Measurements from ENCODE around the gene FHIT. TPM values are rescaled to one million over a fixed set of nuclear protein-coding genes. Genes with fewer than 3 reads are reported as not detected.

Gene FHIT
- total and polyA plus RNA-seq, 2 experiments from 2014 or later, result 0.22 to 0.90 TPM

- no peaks in the 10 kb centered on the region for H3K79me2 ChIP-seq (ENCODE audit: insufficient read depth)
- H3K27ac ChIP-seq, result no peak overlapping the region
- in situ Hi-C loops (cut with MboI), result no loop called here
- H4K20me1 ChIP-seq (ENCODE audit: insufficient read depth), result no peaks in the 10 kb centered on the region
- H2AFZ ChIP-seq, result no peak overlapping the region
- H3K4me1 ChIP-seq (ENCODE audit: insufficient read depth), result peaks cover 4% of the 10 kb centered on the region
- no peaks in the 10 kb centered on the region for H3K9me3 ChIP-seq (ENCODE audit: low read depth)
- no peak overlapping the region for H3K4me3 ChIP-seq
- no peak overlapping the region for H3K9ac ChIP-seq
- TF ChIP-seq EZH2 (IDR thresholded peaks at IDR 0.05; ENCODE audit: insufficient read depth, poor library complexity, severe bottlenecking), result no peak
- no peak for TF ChIP-seq EZH2phosphoT487 (IDR thresholded peaks at IDR 0.05; ENCODE audit: insufficient read depth, low read depth)
- WGBS, 2 experiments (ENCODE audit: low coverage in 1 of 2, low lambda C conversion rate in 2 of 2, missing lambda C conversion rate in 2 of 2), result 90 to 92% methylated on average over 11 of the region's 11 CpGs
- no peaks in the 10 kb centered on the region for H3K9me2 ChIP-seq (ENCODE audit: insufficient read depth)
- peaks cover 5% of the 10 kb centered on the region; the same call in 1 of the 2 replicates for H3F3A ChIP-seq (ENCODE audit: insufficient read depth)
- H3K4me2 ChIP-seq (ENCODE audit: unreplicated experiment), result no peak overlapping the region
- no peaks in the 10 kb centered on the region for H3K36me3 ChIP-seq (ENCODE audit: low read depth)
- no peak for DNase-seq
- H3K27me3 ChIP-seq (replicated peaks; ENCODE audit: insufficient read depth), result no peaks in the 10 kb centered on the region
Observed at GRCh38 chr3:59812237-59813147, 1438.8 kb downstream of the FHIT start.

- no peak for TF ChIP-seq EZH2phosphoT487 (IDR thresholded peaks at IDR 0.05; ENCODE audit: insufficient read depth, low read depth)
- no peak for TF ChIP-seq EZH2 (IDR thresholded peaks at IDR 0.05; ENCODE audit: insufficient read depth, poor library complexity, severe bottlenecking)
- no peaks in the 10 kb centered on the region for H3K9me3 ChIP-seq (ENCODE audit: low read depth)
- no peaks in the 10 kb centered on the region for H3K9me2 ChIP-seq (ENCODE audit: insufficient read depth)
- H3F3A ChIP-seq (ENCODE audit: insufficient read depth), result no peaks in the 10 kb centered on the region
- H3K9ac ChIP-seq, result no peak overlapping the region
- H2AFZ ChIP-seq, result no peak overlapping the region
- 50 to 56% methylated on average over 2 of the region's 2 CpGs for WGBS, 2 experiments (ENCODE audit: low coverage in 1 of 2, low lambda C conversion rate in 2 of 2, missing lambda C conversion rate in 2 of 2)
- no peaks in the 10 kb centered on the region for H4K20me1 ChIP-seq (ENCODE audit: insufficient read depth)
- H3K27me3 ChIP-seq (replicated peaks; ENCODE audit: insufficient read depth), result no peaks in the 10 kb centered on the region
- no peaks in the 10 kb centered on the region for H3K36me3 ChIP-seq (ENCODE audit: low read depth)
- DNase-seq, result no peak
- no peak overlapping the region for H3K4me2 ChIP-seq (ENCODE audit: unreplicated experiment)
- H3K27ac ChIP-seq, result no peak overlapping the region
- in situ Hi-C loops (cut with MboI), result no loop called here
- no peak overlapping the region for H3K4me3 ChIP-seq
- H3K4me1 ChIP-seq (ENCODE audit: insufficient read depth), result no peaks in the 10 kb centered on the region
- H3K79me2 ChIP-seq (ENCODE audit: insufficient read depth), result no peaks in the 10 kb centered on the region
Observed at GRCh38 chr3:59811160-59811559, 1440.1 kb downstream of the FHIT start.

GRCh38 chr3:59810606-59811005 is 1440.6 kb downstream of the FHIT start:
- in situ Hi-C loops (cut with MboI), result no loop called here
- TF ChIP-seq EZH2phosphoT487 (IDR thresholded peaks at IDR 0.05; ENCODE audit: insufficient read depth, low read depth) (no peak), EZH2 (IDR thresholded peaks at IDR 0.05; ENCODE audit: insufficient read depth, poor library complexity, severe bottlenecking) (no peak)
- H3K4me3 ChIP-seq, result no peak overlapping the region
- no peaks in the 10 kb centered on the region for H3F3A ChIP-seq (ENCODE audit: insufficient read depth)
- H3K36me3 ChIP-seq (ENCODE audit: low read depth), result no peaks in the 10 kb centered on the region
- H2AFZ ChIP-seq, result no peak overlapping the region
- H4K20me1 ChIP-seq (ENCODE audit: insufficient read depth), result no peaks in the 10 kb centered on the region
- no peaks in the 10 kb centered on the region for H3K4me1 ChIP-seq (ENCODE audit: insufficient read depth)
- H3K79me2 ChIP-seq (ENCODE audit: insufficient read depth), result no peaks in the 10 kb centered on the region
- no peak overlapping the region for H3K9ac ChIP-seq
- no peaks in the 10 kb centered on the region for H3K27me3 ChIP-seq (replicated peaks; ENCODE audit: insufficient read depth)
- no peaks in the 10 kb centered on the region for H3K9me3 ChIP-seq (ENCODE audit: low read depth)
- DNase-seq, result no peak
- 39 to 40% methylated on average over 2 of the region's 2 CpGs for WGBS, 2 experiments (ENCODE audit: low coverage in 1 of 2, low lambda C conversion rate in 2 of 2, missing lambda C conversion rate in 2 of 2)
- no peak overlapping the region for H3K27ac ChIP-seq
- no peaks in the 10 kb centered on the region for H3K9me2 ChIP-seq (ENCODE audit: insufficient read depth)
- H3K4me2 ChIP-seq (ENCODE audit: unreplicated experiment), result no peak overlapping the region

- peak; percentile 55 for DNase-seq
- Histone ChIP-seq H3K9me3 (ENCODE audit: low read depth) (no peaks in the 10 kb centered on the region), H3K27me3 (replicated peaks; ENCODE audit: insufficient read depth) (no peaks in the 10 kb centered on the region), H3K79me2 (ENCODE audit: insufficient read depth) (no peaks in the 10 kb centered on the region), H3K27ac (no peak overlapping the region), H4K20me1 (ENCODE audit: insufficient read depth) (no peaks in the 10 kb centered on the region), H3K4me3 (no peak overlapping the region), H2AFZ (peak overlapping the region; percentile 71), H3K9me2 (ENCODE audit: insufficient read depth) (no peaks in the 10 kb centered on the region), H3K4me1 (ENCODE audit: insufficient read depth) (no peaks in the 10 kb centered on the region), H3K4me2 (ENCODE audit: unreplicated experiment) (no peak overlapping the region), H3F3A (ENCODE audit: insufficient read depth) (no peaks in the 10 kb centered on the region), H3K9ac (no peak overlapping the region), H3K36me3 (ENCODE audit: low read depth) (no peaks in the 10 kb centered on the region)
- in situ Hi-C loops (cut with MboI), result no loop called here
- 75 to 76% methylated on average over 8 of the region's 8 CpGs for whole genome bisulfite sequencing, 2 experiments (ENCODE audit: low coverage in 1 of 2, low lambda C conversion rate in 2 of 2, missing lambda C conversion rate in 2 of 2)
- TF ChIP-seq EZH2phosphoT487 (IDR thresholded peaks at IDR 0.05; ENCODE audit: insufficient read depth, low read depth), result no peak
Observed at GRCh38 chr3:59809710-59810444, 1441.4 kb downstream of the FHIT start.

Measured in GM23248 (cell line).